K562 (cell line): ENCODE results near the gene CELA3B. TPM values are rescaled to one million over a fixed set of nuclear protein-coding genes. Genes with fewer than 3 reads are reported as not detected.

Source experiments
- ATF1 ChIP-seq, 2 experiments: fragments of 450-650 bp in 1 of 2; IDR thresholded peaks; 2 replicates each; pipeline ENCODE4 v1.6.1; 2016; ENCODE audit warnings: missing compliant biosample characterization in 1 of 2, missing genetic modification characterization in 1 of 2
- CCNT2 ChIP-seq: IDR thresholded peaks from 2 replicates; pipeline ENCODE4 v1.6.1; 2011; ENCODE audit warnings: borderline replicate concordance, low read depth, mild to moderate bottlenecking, moderate library complexity, mixed read lengths, low read length; ENCODE audit not compliant: insufficient read length; ENCODE audit errors: extremely low read depth
- E2F4 ChIP-seq: sonication (generic); formaldehyde crosslinking; IDR thresholded peaks from 2 replicates; pipeline ENCODE4 v1.8.0; 2022; ENCODE audit warnings: mild to moderate bottlenecking, low read depth, missing genetic modification reagents
- GABPB1 ChIP-seq: sonication (generic); formaldehyde crosslinking; IDR thresholded peaks from 2 replicates; pipeline ENCODE4 v1.8.0; 2022; ENCODE audit warnings: mild to moderate bottlenecking, missing genetic modification reagents
- GABPB2 ChIP-seq: fragments of 250-450 bp; sonication (Bioruptor Pico); conservative IDR thresholded peaks from 2 replicates; pipeline ENCODE4 v1.5.1; 2021; ENCODE audit warnings: mild to moderate bottlenecking
- HDAC1 ChIP-seq, 2 experiments: fragments of 450-650 bp; IDR thresholded peaks; 2 replicates each; pipeline ENCODE4 v1.6.1; 2016 to 2017; ENCODE audit warnings: inconsistent platforms in 1 of 2, mild to moderate bottlenecking in 1 of 2, moderate library complexity in 1 of 2
- HDAC8 ChIP-seq: fragments of 450-650 bp; IDR thresholded peaks from 2 replicates; pipeline ENCODE4 v1.6.1; 2016; ENCODE audit warnings: mild to moderate bottlenecking, missing genetic modification characterization, moderate library complexity, missing compliant biosample characterization
- HDGF ChIP-seq: fragments of 450-650 bp; IDR thresholded peaks from 2 replicates; pipeline ENCODE4 v1.6.1; 2016
- HOXB6 ChIP-seq: fragments of 250-450 bp; sonication (Bioruptor Pico); IDR thresholded peaks from 2 replicates; pipeline ENCODE4 v1.5.1; 2022; ENCODE audit warnings: mild to moderate bottlenecking, borderline replicate concordance
- KDM4B ChIP-seq, 2 experiments: fragments of 450-650 bp in 1 of 2; sonication (generic) in 1 of 2; IDR thresholded peaks; 2 replicates each; pipeline ENCODE4 v1.6.1; 2016 to 2017; ENCODE audit warnings: borderline replicate concordance in 2 of 2, antibody characterized with exemption in 1 of 2, low read depth in 1 of 2, mild to moderate bottlenecking in 1 of 2
- KHSRP ChIP-seq: fragments of 450-650 bp; IDR thresholded peaks from 2 replicates; pipeline ENCODE4 v1.6.1; 2017
- NFE2 ChIP-seq: IDR thresholded peaks from 2 replicates; pipeline ENCODE4 v1.6.1; 2014; ENCODE audit warnings: antibody characterized with exemption, low read depth
- PHB2 ChIP-seq: fragments of 450-650 bp; IDR thresholded peaks from 2 replicates; pipeline ENCODE4 v1.6.1; 2017; ENCODE audit warnings: low read depth
- POLR3A ChIP-seq: IDR thresholded peaks from 2 replicates; pipeline ENCODE4 v1.6.1; 2011; ENCODE audit warnings: borderline replicate concordance, mild to moderate bottlenecking, moderate library complexity; ENCODE audit not compliant: insufficient read length, insufficient read depth; ENCODE audit errors: extremely low read depth
- PTRF ChIP-seq: fragments of 450-650 bp; IDR thresholded peaks from 2 replicates; pipeline ENCODE4 v1.6.1; 2016; ENCODE audit warnings: mild to moderate bottlenecking, missing genetic modification characterization, missing compliant biosample characterization
- RBM17 ChIP-seq: fragments of 200-400 bp; formaldehyde crosslinking; IDR thresholded peaks from 2 replicates; pipeline ENCODE4 v1.6.1; 2017; ENCODE audit warnings: low read depth, mild to moderate bottlenecking, low read length, borderline replicate concordance
- RCOR1 ChIP-seq, 2 experiments: IDR thresholded peaks; 2 replicates each; pipeline ENCODE4 v1.6.1; 2012; ENCODE audit warnings: low read depth in 2 of 2, low read length in 2 of 2, borderline replicate concordance in 1 of 2, improper control_type of control experiment in 1 of 2
- U2AF1 ChIP-seq: fragments of 200-400 bp; formaldehyde crosslinking; optimal IDR thresholded peaks from 2 replicates; pipeline ENCODE3; 2017; ENCODE audit warnings: mild to moderate bottlenecking, low read depth, low read length, moderate library complexity
- ZBTB9 ChIP-seq: fragments of 450-650 bp; formaldehyde crosslinking; IDR thresholded peaks from 2 replicates; pipeline ENCODE4 v1.4.0; 2020; ENCODE audit warnings: mild to moderate bottlenecking, moderate library complexity
- ZNF282 ChIP-seq: sonication (generic); formaldehyde crosslinking; IDR thresholded peaks from 2 replicates; pipeline ENCODE4 v1.8.1; 2023; ENCODE audit warnings: missing genetic modification reagents
- ZNF436 ChIP-seq: fragments of 250-450, 450-650 bp; sonication (Bioruptor Pico); formaldehyde crosslinking; IDR thresholded peaks from 2 replicates; pipeline ENCODE4 v1.7.0; 2020; ENCODE audit warnings: mild to moderate bottlenecking
- ZNF699 ChIP-seq: fragments of 250-450 bp; sonication (Bioruptor Pico); IDR thresholded peaks from 2 replicates; pipeline ENCODE4 v1.8.0; 2021; ENCODE audit warnings: mild to moderate bottlenecking, moderate library complexity; ENCODE audit not compliant: insufficient replicate concordance
- ZNF778 ChIP-seq: fragments of 450-650 bp; formaldehyde crosslinking; IDR thresholded peaks from 2 replicates; pipeline ENCODE4 v1.4.0; 2020; ENCODE audit warnings: mild to moderate bottlenecking, moderate library complexity
- polyA plus RNA-seq, 8 experiments: library from polyadenylated mRNA; depleted of rRNA in 4 of 8; stranded (reverse) in 5 of 8; unstranded in 3 of 8; fragments of >200 nt; fragmentation: Nextera tagmentation in 2 of 8; fragmentation: Illumina TruSeq in 1 of 8; extraction: Ambion mirVana in 2 of 8; extraction: Trizol in 1 of 8; gene quantifications; 2 replicates each; pipeline versions ENCODE4 v1.2.1 to v1.2.3, GENCODE V29; 2011 to 2014; ENCODE audit warnings: inconsistent platforms in 1 of 8, missing spikeins in 1 of 8
- total RNA-seq, 7 experiments: library from RNA; depleted of rRNA in 6 of 7; stranded (reverse); fragments of >200 nt in 6 of 7; fragmentation: Illumina TruSeq in 2 of 7; extraction: Trizol in 2 of 7; gene quantifications; 2 replicates each; pipeline versions ENCODE4 v1.2.1 to v1.2.3, GENCODE V29; 2011 to 2021; ENCODE audit warnings: low replicate concordance in 1 of 7
- TF ChIP-seq, protein P1 (sequence below): fragments of 450-650 bp; formaldehyde crosslinking; IDR thresholded peaks from 2 replicates; pipeline ENCODE4 v1.4.0; 2020; ENCODE audit warnings: mild to moderate bottlenecking, moderate library complexity

Gene CELA3B
- total and polyA plus RNA-seq, 9 of the 15 experiments (the other 6 are each of a cell fraction or from before 2014, with no cell fraction given): 3.1 TPM; not detected in 8

DNA sequence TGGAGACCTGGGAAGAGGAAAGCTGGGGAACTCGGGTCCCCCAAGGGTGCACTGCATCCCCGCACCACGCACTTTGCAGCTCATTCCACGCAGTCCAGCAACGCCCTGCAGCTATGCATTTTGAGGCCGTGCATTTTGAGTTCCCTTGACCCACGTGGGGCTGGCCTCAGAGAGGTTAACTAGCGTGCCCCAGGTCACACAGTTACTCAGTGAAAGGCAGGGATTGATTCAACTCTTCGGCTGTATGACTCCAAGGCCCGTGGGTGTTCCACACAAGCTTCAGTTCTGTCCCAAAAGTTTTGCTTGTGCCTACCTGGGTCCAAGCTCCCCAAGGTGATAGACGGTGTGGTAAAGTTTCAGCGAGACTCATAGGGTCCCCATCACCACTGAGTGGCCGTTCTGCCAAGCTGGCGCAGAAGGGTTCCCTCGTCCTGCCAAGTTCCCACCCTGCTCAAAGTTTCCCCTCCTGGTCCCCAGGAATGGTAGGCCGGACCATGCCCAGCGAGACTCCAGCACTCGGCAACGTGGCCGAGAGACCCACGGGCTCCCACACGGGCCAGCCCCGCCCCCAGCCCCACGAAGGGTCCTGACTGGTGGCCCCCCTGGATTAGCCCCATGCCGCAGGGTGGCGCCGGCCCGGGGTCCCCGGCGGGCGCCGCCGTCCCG, 40.3 kb upstream of the CELA3B start (continued):
- TF ChIP-seq ZBTB9 (CRISPR knock-in tag) (no peak; the same call in 1 of the 2 replicates), KDM4B (IDR thresholded peaks at IDR 0.05; ENCODE audit: borderline replicate concordance in 2 of 2, low read depth in 1 of 2) (no peak), ZNF282 (CRISPR knock-in tag) (no peak), CCNT2 (peak; percentile 27), RBM17 (no peak), HDAC1 (IDR thresholded peaks at IDR 0.05) (peak in 1 of 2 experiments; percentile 54; a peak in 1 of 4 replicates), POLR3A (no peak), PHB2 (no peak), PTRF (tag) (no peak), E2F4 (CRISPR knock-in tag) (no peak), GABPB2 (CRISPR knock-in tag) (no peak), ATF1 (CRISPR knock-in tag; IDR thresholded peaks at IDR 0.05) (no peak), ATF1 (tag; IDR thresholded peaks at IDR 0.05) (0 out of 2 replicates have a peak, but pooled peaks have one; percentile 14), GABPB1 (no peak), ZNF436 (CRISPR knock-in tag) (no peak), KHSRP (no peak), RCOR1 (IDR thresholded peaks at IDR 0.05; ENCODE audit: borderline replicate concordance in 1 of 2, low read depth in 2 of 2, low read length in 2 of 2) (peak in 1 of 2 experiments; percentile 80; a peak in 2 of 4 replicates), NFE2 (no peak), HDAC8 (no peak), ZNF699 (CRISPR knock-in tag) (no peak), HOXB6 (CRISPR knock-in tag) (no peak), U2AF1 (no peak), HDGF (0 out of 2 replicates have a peak, but pooled peaks have one; percentile 38), ZNF778 (CRISPR knock-in tag) (no peak)
- TF ChIP-seq, protein P1, sequence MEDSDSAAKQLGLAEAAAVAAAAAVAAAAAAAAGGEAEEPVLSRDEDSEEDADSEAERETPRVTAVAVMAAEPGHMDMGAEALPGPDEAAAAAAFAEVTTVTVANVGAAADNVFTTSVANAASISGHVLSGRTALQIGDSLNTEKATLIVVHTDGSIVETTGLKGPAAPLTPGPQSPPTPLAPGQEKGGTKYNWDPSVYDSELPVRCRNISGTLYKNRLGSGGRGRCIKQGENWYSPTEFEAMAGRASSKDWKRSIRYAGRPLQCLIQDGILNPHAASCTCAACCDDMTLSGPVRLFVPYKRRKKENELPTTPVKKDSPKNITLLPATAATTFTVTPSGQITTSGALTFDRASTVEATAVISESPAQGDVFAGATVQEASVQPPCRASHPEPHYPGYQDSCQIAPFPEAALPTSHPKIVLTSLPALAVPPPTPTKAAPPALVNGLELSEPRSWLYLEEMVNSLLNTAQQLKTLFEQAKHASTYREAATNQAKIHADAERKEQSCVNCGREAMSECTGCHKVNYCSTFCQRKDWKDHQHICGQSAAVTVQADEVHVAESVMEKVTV (CRISPR knock-in tag): no peak
